ENCODE results near the gene B4GAT1. TPM values are rescaled to one million over a fixed set of nuclear protein-coding genes. Genes with fewer than 3 reads are reported as not detected.

The B4GAT1 gene
- total and polyA plus RNA-seq, 2 of the 13 experiments (the other 11 are each of a cell fraction or from before 2014, with no cell fraction given) = 40.4 to 109 TPM

DNA sequence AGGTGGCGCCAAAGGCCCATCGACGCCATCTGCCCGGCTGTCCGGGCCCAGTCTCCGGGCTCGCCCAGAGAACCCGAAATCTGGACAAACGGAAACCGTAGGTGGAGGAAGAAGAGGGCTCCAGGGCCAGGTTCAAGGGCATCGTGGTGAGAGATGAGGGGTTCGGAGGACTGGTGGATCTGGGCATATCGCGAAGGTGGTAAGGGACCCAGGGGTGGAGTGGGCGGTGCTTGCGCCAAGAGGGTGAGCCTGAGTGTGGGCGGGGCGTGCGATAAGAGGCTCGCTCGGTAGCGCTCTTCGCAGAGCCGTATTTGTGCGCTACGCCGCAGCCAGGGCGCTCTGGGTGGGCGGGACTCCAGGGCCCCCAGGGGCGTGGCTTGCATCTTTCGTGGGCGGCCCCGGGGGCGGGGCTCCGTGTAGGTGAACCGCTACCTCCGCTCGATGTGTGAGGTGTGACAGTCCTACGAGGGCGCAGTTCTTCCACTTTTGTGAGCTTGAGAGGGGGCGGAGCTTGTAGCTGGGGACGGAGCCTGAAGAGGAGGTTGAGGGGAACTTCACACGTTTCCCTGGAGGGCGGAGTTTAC lies 35.4 kb downstream of the B4GAT1 start (continued):
- TF ChIP-seq ZNF749 (CRISPR knock-in tag; IDR thresholded peaks at IDR 0.05; ENCODE audit: borderline replicate concordance) (0 out of 2 replicates have a peak, but pooled peaks have one; percentile 8), ZHX2 (IDR thresholded peaks at IDR 0.05; ENCODE audit: low read depth) (0 out of 2 replicates have a peak, but pooled peaks have one; percentile 18), ZHX2 (CRISPR knock-in tag; IDR thresholded peaks at IDR 0.05; ENCODE audit: borderline replicate concordance) (no peak), ZNF766 (CRISPR knock-in tag; IDR thresholded peaks at IDR 0.05; ENCODE audit: borderline replicate concordance) (peak; percentile 56; the same call in 1 of the 2 replicates), ZNF629 (CRISPR knock-in tag; conservative IDR thresholded peaks at IDR 0.05) (no peak), RCOR2 (CRISPR knock-in tag; IDR thresholded peaks at IDR 0.05) (no peak), NR2C2 (CRISPR knock-in tag; IDR thresholded peaks at IDR 0.05; ENCODE audit: borderline replicate concordance) (peak; percentile 60), NONO (IDR thresholded peaks at IDR 0.05) (no peak), NONO (CRISPR knock-in tag; conservative IDR thresholded peaks at IDR 0.05) (no peak), GMEB1 (CRISPR knock-in tag; IDR thresholded peaks at IDR 0.05; ENCODE audit: borderline replicate concordance) (peak; percentile 52; the same call in 1 of the 2 replicates), TCF7 (IDR thresholded peaks at IDR 0.05; ENCODE audit: low read depth) (no peak), ZNF543 (CRISPR knock-in tag; IDR thresholded peaks at IDR 0.05) (no peak), TEAD3 (CRISPR knock-in tag; optimal IDR thresholded peaks at IDR 0.05; ENCODE audit: borderline replicate concordance) (no peak), ZFP1 (CRISPR knock-in tag; IDR thresholded peaks at IDR 0.05) (no peak; the same call in 1 of the 2 replicates), RARA (CRISPR knock-in tag; IDR thresholded peaks at IDR 0.05) (0 out of 2 replicates have a peak, but pooled peaks have one; percentile 7)
- TF ChIP-seq, protein P1, sequence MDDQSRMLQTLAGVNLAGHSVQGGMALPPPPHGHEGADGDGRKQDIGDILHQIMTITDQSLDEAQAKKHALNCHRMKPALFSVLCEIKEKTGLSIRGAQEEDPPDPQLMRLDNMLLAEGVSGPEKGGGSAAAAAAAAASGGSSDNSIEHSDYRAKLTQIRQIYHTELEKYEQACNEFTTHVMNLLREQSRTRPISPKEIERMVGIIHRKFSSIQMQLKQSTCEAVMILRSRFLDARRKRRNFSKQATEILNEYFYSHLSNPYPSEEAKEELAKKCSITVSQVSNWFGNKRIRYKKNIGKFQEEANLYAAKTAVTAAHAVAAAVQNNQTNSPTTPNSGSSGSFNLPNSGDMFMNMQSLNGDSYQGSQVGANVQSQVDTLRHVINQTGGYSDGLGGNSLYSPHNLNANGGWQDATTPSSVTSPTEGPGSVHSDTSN (CRISPR knock-in tag; IDR thresholded peaks at IDR 0.05; ENCODE audit: borderline replicate concordance) = no peak
- TF ChIP-seq, protein P2, sequence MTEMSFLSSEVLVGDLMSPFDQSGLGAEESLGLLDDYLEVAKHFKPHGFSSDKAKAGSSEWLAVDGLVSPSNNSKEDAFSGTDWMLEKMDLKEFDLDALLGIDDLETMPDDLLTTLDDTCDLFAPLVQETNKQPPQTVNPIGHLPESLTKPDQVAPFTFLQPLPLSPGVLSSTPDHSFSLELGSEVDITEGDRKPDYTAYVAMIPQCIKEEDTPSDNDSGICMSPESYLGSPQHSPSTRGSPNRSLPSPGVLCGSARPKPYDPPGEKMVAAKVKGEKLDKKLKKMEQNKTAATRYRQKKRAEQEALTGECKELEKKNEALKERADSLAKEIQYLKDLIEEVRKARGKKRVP (CRISPR knock-in tag; IDR thresholded peaks at IDR 0.05) = 0 out of 4 replicates have a peak, but pooled peaks of 1 of the 2 experiments have one; percentile 2
- TF ChIP-seq, protein P3, sequence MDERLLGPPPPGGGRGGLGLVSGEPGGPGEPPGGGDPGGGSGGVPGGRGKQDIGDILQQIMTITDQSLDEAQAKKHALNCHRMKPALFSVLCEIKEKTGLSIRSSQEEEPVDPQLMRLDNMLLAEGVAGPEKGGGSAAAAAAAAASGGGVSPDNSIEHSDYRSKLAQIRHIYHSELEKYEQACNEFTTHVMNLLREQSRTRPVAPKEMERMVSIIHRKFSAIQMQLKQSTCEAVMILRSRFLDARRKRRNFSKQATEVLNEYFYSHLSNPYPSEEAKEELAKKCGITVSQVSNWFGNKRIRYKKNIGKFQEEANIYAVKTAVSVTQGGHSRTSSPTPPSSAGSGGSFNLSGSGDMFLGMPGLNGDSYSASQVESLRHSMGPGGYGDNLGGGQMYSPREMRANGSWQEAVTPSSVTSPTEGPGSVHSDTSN (CRISPR knock-in tag; IDR thresholded peaks at IDR 0.05) = no peak
